C4-2B (cell line): ENCODE measurements around the gene XYLT1.

Experiments
- H3K27ac ChIP-seq: fragments of 450-650 bp; 2 replicates; pipeline ENCODE4 v1.5.1; 2017
- CTCF ChIP-seq: fragments of 450-650 bp; conservative IDR thresholded peaks from 2 replicates; pipeline ENCODE4 v1.5.1; 2017; ENCODE audit warnings: mild to moderate bottlenecking
- ZFX ChIP-seq: fragments of 450-650 bp; IDR thresholded peaks from 2 replicates; pipeline ENCODE4 v1.6.1; 2017

XYLT1 gene

GRCh38 chr16:17177959-17178905, 292.5 kb downstream of the XYLT1 start:
- TF ChIP-seq CTCF (no peak), ZFX (no peak)
- H3K27ac ChIP-seq = no peak overlapping the region

- H3K27ac ChIP-seq = no peak overlapping the region
- TF ChIP-seq CTCF (no peak), ZFX (no peak)
Observed at GRCh38 chr16:17177242-17177958, 293.4 kb downstream of the XYLT1 start.

GRCh38 chr16:17176199-17176598, 294.6 kb downstream of the XYLT1 start:
- no peak for TF ChIP-seq CTCF
- TF ChIP-seq ZFX = no peak
- no peak overlapping the region for H3K27ac ChIP-seq

GRCh38 chr16:17173281-17173680, 297.5 kb downstream of the XYLT1 start:
- no peak overlapping the region for H3K27ac ChIP-seq

GRCh38 chr16:17171250-17172143, 299.3 kb downstream of the XYLT1 start:
- TF ChIP-seq ZFX = no peak
- no peak overlapping the region for H3K27ac ChIP-seq

More at GRCh38 chr16:17173281-17173680, 297.5 kb downstream of the XYLT1 start:
- no peak for TF ChIP-seq ZFX
- no peak for TF ChIP-seq CTCF

- TF ChIP-seq CTCF (no peak), ZFX (no peak)
Observed at GRCh38 chr16:17170435-17170834, 300.3 kb downstream of the XYLT1 start.

GRCh38 chr16:17168181-17168580, 302.6 kb downstream of the XYLT1 start:
- TF ChIP-seq CTCF (no peak), ZFX (no peak)
- no peak overlapping the region for H3K27ac ChIP-seq

More at GRCh38 chr16:17170435-17170834, 300.3 kb downstream of the XYLT1 start:
- no peak overlapping the region for H3K27ac ChIP-seq
